Thyroid gland (tissue), 4 donors: ENCODE measurements around the gene TCF3.

Source experiments
- CTCF ChIP-seq, 6 experiments: fragments of 200-600 bp in 3 of 6; fragments of 450-650 bp in 3 of 6; sonication (generic) in 3 of 6; IDR thresholded peaks; one replicate each; pipeline ENCODE4 v1.5.1; 2016 to 2019; ENCODE audit warnings: antibody characterized with exemption in 6 of 6, mild to moderate bottlenecking in 2 of 6, inconsistent platforms in 1 of 6, moderate library complexity in 1 of 6
- POLR2A ChIP-seq, 2 donors: fragments of 450-650 bp; IDR thresholded peaks; one replicate each; pipeline ENCODE4 v1.6.1; 2017; ENCODE audit warnings: antibody characterized with exemption in 2 of 2, mild to moderate bottlenecking in 2 of 2, moderate library complexity in 1 of 2

DNA sequence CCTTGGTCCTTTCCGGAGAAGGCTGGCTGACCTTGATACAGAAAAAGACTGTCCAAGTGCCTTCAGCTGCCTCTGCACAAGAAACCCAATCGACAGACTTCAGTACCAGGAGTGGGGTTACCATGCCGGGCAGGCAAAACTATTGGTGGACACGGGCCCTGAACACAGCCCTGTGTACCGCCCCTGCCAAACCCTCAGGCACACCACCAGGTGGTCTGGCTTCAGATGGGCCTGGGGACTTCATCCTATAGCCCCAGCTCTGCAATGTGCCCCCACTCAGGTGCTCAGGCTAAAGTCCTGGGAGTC, 17.5 kb downstream of the TCF3 start:
- TF ChIP-seq CTCF (IDR thresholded peaks at IDR 0.05), result no peak
- TF ChIP-seq POLR2A (IDR thresholded peaks at IDR 0.05), result no peak
